Astrocyte of the cerebellum (primary cell): ENCODE measurements around the gene DLL1.

Source experiments
- DNase-seq: peaks from one replicate; pipeline ENCODE4 v3.0.0-alpha.2; 2011; ENCODE audit warnings: low read depth
- H3K4me3 ChIP-seq: 2 replicates; pipeline ENCODE4 v1.5.1; 2011; ENCODE audit warnings: mild to moderate bottlenecking, low read depth, low read length, moderate library complexity
- CTCF ChIP-seq: IDR thresholded peaks from 2 replicates; pipeline ENCODE4 v1.5.1; 2012; ENCODE audit warnings: low read length, low read depth, moderate library complexity, mild to moderate bottlenecking; ENCODE audit errors: missing control alignments
- in situ Hi-C: cut with HindIII; loops from 2 replicates; pipeline ENCODE4 v1.10.0; 2017; ENCODE audit warnings: low sequenced_read_pairs

Gene DLL1

GRCh38 chr6:170278743-170279094 lies 12.2 kb downstream of the DLL1 start:
- no peak overlapping the region for H3K4me3 ChIP-seq
- DNase-seq = no peak
- no peak for TF ChIP-seq CTCF
- in situ Hi-C loops = no loop called here

- no peak for DNase-seq
These were observed 12.8 kb downstream of the DLL1 start for GRCh38 chr6:170277893-170278742.

DNA sequence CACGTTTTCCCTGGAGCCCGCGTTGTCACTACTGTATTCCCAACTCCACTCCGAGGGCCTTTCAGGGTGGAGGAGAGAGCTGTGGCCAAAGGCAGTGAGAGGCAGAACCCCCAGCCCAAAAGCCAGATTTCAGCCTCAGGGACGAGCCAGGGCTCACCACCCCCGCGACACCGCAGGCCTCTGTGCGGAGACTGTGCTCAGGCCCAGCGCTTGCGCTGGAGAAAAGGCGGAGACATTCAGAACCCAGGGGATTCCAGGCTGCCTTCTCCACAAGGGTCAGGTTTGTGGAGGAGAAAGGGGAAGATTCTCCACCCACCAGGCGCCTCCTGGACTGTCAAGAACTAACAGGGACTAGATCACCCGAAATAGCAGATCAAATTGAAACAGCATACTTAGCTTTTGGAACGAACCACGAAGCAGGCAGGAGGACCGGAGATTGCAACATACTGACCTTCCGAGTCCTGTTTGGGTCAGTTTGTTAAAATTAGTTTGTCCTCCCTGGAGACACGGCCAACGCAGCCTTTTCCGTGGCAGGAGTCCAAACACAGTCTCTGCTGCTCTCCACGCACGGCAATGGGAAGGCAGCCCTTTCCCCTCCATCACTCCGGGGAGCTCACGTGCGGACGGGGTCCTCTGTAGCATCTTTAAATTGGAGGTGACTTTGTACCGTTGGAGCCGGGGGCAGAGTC lies 14.4 kb downstream of the DLL1 start:
- H3K4me3 ChIP-seq = no peak overlapping the region
- in situ Hi-C loops = no loop called here
- DNase-seq = no peak
- no peak for TF ChIP-seq CTCF

More at GRCh38 chr6:170277893-170278742, 12.8 kb downstream of the DLL1 start:
- in situ Hi-C loops = no loop called here
- no peak overlapping the region for H3K4me3 ChIP-seq
- no peak for TF ChIP-seq CTCF

DNA sequence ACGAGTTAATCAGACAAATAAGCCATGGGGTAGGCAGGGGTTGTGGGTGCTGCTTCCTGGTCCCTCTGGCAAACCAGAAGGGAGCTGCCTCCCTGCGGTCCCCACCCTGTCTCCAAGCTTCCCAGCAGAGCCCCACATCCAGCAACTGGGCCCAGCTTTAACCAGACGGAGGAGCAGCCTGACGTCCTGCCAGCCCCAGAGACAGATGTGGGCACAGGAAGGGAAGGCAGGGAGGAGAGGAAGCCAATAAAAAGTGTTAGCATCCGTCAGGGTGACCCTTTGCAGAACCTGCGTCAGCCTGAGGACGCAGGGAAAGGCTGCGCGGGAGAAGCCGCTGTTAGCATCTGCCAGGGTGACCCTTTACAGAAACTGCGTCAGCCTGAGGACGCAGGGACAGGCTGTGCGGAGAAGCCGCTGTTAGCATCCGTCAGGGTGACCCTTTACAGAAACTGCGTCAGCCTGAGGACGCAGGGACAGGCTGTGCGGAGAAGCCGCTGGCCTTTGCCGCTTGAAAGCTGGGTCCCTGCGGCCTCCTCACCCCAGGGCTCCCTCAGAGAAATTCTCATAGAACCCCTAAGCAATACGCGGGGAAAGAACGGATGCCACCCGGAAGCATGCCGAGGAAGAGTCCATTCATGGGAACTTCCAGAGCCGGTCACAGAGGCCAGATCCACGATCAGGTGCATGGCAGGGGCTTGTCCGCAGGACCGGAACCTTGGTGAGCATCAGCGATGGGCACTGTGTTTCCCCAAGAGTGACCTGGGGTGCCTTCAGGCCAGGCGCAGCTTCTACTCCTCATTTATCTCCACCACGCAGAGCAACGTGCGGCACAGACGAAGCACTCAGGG lies 15.9 kb downstream of the DLL1 start:
- no peak overlapping the region for H3K4me3 ChIP-seq
- no peak for DNase-seq
- TF ChIP-seq CTCF = no peak
- in situ Hi-C loops = no loop called here

DNA sequence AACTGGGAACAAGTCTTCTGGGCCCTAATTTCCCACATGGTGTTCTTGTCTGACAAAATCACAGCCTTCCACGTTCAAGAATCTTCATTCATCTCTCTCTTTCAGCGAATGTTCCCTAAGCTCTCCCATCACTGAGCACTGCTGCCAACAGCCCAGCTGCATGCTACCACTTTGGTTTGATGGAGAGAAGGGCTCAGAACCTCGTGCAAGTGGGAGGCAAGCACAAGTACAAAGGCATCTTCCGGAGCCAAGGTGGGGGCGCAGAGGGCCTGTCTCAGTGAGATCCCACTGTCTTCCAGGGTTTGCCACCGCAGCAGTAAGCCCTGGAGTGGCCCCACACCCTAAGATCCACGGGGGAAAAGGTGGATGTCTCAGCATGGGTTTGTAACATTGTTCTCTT lies 17.2 kb downstream of the DLL1 start:
- no peak for TF ChIP-seq CTCF
- H3K4me3 ChIP-seq = no peak overlapping the region
- in situ Hi-C loops = no loop called here
- DNase-seq = no peak

DNA sequence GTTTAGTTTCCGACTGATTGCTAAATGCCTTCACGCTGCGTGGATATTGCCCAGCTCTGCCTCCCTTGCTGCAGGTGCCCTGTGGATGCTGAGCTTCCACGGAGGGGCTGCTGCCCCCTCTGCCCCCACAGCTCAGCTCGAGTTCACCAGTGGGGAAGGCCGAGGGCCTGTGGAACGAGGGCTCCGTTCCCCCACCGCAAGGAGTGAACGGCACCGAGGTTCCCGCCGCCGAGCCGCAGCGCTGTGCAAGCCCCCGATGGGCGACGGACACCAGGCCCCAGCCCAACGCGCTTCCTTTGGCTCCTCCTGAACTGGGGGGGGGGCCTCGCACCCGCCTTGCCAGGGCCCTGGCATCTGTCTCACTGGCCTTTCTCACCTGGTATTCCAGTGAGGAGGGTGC lies 17.7 kb downstream of the DLL1 start:
- in situ Hi-C loops = no loop called here
- no peak for DNase-seq
- no peak overlapping the region for H3K4me3 ChIP-seq
- TF ChIP-seq CTCF = no peak
